ENCODE data around the gene GPR146.

DNA sequence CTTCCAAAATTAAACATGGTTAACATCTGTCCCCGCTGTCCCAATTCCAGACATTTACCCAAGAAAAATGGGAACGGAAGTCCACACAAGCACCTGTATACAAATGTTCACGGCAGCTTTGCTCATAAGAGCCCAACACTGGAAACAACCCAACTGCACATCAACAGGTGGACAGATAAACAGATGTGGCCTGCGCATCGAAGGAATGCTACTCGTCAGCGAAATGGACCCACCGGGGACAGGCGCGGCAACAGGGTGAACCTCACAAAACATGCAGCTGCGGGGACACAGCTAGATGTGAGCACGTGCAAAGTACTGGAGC lies 20.9 kb downstream of the GPR146 start:
- TF ChIP-seq, protein P1, sequence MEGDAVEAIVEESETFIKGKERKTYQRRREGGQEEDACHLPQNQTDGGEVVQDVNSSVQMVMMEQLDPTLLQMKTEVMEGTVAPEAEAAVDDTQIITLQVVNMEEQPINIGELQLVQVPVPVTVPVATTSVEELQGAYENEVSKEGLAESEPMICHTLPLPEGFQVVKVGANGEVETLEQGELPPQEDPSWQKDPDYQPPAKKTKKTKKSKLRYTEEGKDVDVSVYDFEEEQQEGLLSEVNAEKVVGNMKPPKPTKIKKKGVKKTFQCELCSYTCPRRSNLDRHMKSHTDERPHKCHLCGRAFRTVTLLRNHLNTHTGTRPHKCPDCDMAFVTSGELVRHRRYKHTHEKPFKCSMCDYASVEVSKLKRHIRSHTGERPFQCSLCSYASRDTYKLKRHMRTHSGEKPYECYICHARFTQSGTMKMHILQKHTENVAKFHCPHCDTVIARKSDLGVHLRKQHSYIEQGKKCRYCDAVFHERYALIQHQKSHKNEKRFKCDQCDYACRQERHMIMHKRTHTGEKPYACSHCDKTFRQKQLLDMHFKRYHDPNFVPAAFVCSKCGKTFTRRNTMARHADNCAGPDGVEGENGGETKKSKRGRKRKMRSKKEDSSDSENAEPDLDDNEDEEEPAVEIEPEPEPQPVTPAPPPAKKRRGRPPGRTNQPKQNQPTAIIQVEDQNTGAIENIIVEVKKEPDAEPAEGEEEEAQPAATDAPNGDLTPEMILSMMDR (IDR thresholded peaks at IDR 0.05): no peak
- TF ChIP-seq POLR2A (IDR thresholded peaks at IDR 0.05): no peak
